Measurements from ENCODE around the gene PYGB.

Gene PYGB

DNA sequence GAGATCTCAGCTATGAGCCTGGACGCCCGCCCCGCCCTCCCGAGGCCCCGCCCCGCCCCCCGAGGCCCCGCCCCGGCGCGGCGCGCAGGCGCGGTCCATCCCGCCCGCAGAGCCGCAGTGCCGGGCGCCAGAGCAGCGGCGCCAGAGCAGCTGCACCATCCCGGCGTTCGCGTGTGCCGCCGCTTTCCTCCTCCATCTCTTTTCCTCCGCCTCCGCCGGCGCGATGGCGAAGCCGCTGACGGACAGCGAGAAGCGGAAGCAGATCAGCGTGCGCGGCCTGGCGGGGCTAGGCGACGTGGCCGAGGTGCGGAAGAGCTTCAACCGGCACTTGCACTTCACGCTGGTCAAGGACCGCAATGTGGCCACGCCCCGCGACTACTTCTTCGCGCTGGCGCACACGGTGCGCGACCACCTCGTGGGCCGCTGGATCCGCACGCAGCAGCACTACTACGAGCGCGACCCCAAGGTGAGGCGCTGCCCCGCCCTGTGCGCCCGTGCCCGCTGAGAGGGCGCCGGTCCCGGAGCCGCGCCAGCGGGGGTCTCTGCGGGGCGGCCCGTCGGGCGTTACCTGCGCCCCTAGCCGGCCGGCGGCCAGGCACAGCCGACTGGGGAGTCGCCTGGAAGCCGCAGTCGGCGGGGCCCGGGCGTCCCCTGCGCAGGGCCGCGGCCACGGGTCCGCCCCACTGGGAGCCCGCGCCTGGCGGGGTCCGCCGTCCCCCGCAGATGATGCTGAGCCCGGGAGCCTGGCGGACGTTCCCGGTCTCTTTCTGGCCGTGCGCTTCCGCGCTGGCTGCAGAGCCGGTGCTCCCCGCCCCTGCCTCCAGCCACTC lies at the start of gene PYGB:
TSS of gene PYGB (plus strand) at position 130 of the 830 bp plus-strand sequence. CDS start at position 224, 94 bp downstream.
- peak; percentile 96 for DNase-seq (ENCODE audit: low spot score)

DNA sequence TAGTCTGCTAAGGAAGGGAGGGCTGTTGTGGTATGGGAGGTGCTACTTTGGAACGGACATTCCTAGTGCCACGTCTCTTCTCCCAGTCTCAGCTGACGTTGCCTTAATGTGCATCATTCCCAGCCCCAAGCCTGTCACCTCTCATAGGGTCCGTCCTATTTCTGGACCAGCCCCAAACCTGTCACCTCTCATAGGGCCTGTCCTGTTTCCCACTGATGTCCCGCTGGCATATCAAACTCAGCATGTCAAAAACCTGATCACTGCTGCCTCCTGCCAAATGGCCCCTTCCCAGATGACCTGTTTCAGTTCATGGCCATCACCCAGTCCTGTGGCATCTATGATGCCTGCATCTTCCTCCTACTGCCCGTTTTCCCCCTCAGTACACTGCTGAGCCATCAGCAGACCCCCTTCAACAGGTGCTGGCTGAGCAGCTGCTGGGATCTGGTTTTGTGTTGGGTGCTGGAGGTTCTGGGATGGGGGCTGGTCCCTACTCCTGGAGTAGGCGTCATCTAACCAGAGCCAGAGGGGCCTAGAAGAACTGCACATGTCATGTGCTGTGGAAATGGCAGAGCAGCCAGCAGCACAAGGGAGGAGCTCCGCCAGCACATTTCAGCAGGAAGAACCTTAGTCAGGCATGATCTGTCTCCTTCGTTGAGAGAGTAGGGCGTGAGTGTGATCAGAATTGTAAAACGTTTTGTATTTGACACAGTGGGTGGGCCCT lies 49.1 kb upstream of the PYGB start:
- DNase-seq (ENCODE audit: low spot score) = no peak

DNA sequence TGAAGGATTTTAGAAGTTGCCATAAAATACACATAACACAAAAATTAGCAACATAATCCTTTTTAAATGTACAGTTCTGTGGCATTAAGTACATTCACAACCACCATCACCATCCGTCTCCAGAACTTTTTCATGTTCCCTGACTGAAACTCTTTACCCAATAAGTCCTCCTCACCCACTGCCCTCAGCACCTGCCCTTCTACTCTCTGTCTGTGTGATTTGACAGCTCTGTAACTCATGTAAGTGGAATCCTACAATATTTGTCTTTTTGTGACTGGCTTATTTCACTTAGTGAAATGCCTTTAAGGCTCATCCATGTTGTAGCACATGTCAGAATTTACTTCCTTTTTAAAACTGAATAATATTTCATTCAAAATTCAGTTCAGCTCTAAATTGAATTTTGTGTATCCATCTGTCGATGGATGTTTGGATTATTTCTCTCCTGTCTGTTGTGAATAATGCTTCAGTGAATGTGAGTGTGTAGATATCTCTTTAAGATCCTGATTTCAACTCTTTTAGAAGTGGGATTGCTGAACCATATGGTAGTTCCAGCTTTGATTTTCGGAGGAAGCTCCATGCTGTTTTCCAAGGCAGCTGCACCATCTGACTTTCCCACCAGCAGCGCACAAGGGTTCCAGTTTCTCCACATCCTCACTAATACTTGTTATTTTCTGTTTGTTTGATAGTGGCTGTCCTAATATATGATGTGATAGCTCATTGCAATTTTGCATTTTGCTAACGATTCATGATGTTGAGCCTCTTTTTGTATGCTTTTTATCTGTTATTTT lies 48.2 kb upstream of the PYGB start:
- DNase-seq (ENCODE audit: low spot score) = no peak

DNA sequence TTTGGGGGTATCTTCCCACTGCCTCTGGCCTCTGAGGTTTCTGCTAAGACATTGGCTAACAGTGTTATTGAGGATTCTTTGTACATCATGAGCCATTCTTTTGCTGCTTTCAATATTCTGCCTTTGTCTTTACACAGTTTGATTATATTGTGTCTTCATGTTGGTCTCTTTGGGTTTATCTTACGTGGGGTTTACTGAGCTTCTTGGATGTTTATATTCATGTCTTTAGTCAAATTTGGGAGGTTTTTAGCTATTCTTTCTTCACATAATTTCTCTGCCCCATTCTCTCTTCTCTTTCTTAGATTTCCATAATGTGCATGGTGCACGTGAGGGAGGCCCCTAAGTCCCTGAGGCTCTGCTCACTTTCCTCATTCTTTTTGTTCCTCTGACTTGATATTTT lies 44.8 kb upstream of the PYGB start:
- no peak for DNase-seq (ENCODE audit: low spot score)

DNA sequence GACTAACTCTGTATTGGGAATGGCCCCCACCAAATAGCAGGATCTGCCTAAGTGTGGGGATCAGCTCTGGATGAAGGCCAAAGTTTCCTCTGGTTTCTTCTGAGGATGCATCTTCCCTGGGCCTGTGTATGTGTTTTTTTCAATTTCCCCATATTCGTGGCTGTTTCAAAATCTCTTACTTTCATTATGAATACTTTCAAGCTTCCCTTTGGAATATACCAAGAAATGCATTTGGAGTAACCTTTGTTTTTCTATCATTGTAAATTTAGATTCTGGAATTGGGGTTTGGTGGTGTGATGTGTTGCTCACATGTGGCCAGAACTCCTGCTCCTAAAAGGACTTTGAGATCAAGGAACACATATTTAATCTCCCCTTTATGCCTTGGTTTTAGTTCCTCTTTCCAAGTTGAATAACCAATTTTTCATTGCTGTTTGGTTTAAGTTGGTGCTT lies 44.0 kb upstream of the PYGB start:
- DNase-seq (ENCODE audit: low spot score) = no peak

DNA sequence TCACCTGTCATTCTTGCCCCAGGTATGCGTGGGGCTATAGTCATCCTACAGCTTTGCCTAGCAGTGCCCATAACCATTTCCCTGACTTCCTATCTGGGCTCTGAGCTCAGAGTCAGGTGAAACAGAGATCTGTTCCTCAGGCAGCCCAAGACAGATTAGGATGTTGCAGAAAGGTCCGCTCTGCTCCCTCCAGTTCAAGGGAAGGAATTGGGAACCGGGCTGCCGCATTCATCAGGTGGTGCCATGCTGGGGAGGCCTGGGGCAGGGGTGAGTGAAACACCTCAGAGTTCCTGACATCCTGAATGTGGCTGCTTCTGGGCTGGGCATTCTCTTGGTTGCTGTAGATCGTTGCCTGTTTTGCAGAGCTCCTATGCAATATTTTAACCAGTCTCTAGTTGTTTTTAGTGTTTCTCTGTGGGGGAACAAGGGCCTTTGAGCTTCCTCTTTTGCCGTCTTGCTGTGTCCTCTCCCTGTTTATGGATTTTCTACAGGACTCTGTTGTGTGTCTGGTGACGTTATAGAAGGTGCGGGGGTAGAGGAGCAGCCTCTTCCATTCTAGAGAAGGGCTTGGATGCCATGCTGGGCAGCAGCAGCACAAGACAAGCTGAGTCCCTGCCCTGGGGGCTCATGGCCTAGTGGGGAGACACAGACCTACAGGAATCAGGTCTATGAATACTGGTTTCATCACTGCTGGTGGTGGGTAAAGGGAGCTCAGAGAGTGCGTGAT lies 43.2 kb upstream of the PYGB start:
- DNase-seq (ENCODE audit: low spot score) = no peak

DNA sequence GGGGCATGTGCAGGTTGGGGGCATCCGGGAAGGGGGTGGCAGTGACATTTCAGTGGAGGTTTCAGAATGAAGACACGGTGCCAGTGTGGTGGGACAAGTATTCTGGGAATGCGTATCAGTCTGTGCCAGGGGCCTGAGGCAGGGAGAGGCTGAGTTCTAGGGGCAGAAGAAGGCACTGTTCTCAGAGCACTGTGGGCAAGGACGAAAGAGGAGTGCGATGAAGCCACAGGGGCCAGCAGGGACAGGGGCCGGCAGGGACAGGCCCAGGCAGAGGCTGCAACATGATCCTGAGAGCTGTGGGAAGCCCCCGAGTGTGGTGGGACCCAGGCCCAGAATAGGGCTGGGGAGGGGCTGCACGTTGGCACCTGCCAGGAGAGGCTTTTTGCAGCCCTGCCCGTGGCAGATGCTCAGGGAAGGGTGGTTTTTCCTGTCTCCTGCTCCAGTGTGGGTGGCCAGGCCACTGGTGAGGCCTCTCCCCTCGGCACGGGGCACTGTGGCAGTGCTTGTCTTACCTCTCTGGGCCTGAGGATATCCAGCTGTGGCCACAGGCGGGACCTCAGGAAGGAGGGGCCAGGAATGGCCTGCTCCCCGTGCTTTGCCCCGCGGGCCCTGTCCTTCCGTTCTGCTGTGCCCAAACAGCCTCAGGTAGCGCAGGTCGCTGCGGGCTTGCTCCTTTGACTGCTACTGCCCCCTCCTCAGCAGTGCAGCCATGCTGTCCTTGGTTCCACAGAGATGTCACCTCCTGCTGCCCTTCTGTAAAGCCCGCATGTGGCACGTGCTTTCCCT lies 42.4 kb upstream of the PYGB start:
- DNase-seq (ENCODE audit: low spot score) = no peak

DNA sequence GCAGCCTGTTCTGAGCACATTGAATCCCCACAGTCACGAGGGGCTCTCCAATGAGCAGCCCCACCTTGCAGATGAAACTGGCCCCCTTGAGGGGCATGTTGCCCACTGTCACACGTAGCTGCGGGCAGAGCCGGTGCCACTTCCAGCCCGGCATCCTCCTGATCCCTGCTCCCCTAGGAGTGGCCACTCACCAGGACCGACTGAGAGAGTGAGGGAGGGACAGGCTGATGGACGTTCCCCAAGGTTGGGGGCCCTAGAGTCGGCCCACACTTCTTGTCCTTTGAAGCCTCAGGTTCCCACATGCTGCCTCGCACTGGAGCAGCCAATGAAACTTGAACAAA lies 41.9 kb upstream of the PYGB start:
- no peak for DNase-seq (ENCODE audit: low spot score)

DNA sequence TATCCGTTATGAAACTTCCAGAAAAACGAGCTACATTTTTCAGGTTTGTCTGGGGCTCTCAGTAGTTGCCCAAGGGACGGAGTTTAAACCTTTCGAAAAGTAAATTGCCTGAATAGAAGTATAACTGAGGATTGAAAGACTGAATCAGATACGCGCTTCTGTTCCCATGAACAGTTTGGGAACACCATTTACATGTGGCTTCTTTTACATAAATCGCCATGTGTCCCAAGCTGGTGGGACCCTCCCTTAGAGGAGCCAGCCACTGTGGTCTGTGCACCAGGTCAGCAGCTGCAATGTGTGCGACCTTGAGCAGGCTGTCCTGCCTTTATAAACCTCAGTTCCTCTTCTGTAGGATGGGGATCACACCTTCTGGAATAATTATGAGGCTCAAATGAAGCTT lies 41.3 kb upstream of the PYGB start:
- DNase-seq (ENCODE audit: low spot score) = no peak

DNA sequence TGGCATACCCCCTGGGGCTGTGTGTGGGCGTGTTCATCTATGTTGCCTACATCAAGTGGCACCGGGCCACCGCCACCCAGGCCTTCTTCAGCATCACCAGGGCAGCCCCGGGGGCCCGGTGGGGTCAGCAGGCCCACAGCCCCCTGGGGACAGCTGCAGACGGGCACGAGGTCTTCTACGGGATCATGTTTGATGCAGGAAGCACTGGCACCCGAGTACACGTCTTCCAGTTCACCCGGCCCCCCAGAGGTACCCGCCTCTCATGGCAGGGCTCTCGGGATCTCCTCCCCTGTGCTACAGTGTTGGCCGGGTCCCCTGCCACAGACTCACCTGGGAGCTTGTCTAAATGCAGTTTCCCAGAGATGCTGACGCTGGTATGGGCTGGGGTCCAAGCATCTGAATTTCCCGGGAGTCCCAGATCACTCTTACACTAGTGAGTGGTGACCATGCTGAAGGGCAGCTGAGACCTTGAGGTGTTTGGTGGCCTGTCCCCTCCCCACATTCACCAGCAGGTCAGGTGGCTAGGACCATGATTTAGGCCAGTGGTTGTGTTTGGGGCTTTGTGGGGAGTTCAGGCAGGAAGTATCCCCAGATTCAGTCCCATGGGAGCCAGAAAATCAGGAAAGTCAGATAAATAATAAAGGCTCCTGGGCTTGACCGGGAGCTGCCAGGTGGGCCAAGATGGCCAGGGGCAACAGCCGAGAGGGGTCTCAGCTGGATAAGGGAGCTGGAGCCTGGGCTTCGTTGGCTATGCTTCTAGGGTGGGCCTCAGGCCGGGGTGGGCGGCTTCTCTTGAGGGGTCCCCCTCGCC lies 40.5 kb upstream of the PYGB start:
- no peak for DNase-seq (ENCODE audit: low spot score)

DNA sequence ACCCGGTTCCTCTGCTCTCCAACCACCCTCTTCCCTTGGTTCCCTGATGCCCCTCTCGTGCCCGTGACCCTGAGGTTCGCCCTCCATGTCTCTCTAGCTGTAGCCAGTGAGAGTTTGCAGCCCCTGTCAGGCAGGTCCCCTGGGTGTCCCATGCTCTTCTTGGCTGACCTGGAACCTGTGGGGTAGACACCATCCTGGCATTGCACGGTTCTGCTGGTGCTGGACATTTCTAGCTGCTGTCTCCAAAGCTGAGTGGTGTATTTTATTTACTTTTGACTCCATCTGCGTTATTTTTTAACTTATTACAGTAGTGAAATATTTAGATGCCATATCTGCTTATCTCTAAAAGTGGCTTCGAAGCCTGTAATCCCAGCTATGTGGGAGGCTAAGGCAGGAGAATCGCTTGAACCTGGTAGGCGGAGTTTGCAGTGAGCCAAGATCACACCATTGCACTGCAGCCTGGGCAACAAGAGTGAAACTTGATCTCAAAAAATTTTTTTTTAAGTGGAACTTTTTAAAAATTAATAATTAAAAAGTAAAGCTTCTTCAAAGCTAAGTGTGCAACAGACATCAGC lies 39.8 kb upstream of the PYGB start:
- DNase-seq (ENCODE audit: low spot score) = no peak

DNA sequence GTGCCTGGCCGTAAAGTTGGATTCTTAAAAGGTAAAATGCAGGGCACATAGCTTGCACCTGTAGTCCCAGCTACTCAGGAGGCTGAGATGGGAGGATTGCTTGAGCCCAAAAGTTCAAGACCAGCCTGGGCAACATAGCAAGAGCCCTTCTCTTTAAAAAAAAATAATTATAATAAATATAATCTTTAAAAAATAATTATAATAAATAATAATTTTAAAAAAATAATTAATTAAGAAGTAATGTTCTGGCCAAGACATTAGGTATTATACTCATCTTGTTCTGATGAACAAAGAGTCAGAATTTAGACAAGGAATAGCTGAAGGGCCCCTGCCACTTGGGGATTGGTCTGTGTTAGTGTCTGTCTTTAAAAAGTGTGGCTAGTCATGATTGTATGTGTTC lies 38.5 kb upstream of the PYGB start:
- DNase-seq (ENCODE audit: low spot score) = no peak

DNA sequence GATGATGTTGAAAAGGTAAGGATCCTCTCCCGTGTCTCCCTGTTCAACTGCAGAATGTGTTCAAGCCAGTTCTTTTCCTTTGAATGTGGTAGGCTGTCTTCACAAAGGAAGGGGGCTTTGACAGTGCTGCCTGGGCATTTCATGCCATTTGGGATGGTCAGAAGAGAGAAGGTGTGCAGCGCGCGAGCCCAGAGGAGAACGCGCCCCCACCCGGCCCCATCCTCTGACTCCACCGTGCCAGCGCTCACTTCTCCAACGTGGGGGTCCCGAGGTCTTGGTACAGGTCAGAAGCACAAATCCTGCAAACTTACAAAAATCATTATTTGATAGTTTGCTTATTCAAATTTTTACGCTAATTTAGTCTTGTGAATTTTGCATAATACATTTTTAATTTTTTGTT lies 38.0 kb upstream of the PYGB start:
- no peak for DNase-seq (ENCODE audit: low spot score)

DNA sequence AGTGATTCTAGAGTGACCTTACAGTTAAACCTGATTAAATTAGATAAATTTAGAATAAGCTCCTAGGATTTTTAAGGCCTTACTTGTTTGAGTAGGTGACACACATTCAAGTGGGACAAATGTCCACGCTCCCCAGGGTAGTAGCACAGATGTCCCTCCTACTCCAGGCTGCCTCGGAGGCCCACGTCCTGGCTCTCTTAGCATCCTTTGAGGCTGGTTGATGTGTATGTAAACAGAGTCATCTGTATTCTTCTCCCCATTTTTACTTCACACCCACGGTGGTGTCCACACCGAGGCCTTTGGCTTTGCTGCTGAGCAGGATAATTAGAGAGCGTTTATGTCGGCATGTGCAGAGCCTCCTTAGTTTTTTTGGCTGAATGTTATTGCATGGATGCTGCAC lies 36.6 kb upstream of the PYGB start:
- DNase-seq (ENCODE audit: low spot score) = no peak

DNA sequence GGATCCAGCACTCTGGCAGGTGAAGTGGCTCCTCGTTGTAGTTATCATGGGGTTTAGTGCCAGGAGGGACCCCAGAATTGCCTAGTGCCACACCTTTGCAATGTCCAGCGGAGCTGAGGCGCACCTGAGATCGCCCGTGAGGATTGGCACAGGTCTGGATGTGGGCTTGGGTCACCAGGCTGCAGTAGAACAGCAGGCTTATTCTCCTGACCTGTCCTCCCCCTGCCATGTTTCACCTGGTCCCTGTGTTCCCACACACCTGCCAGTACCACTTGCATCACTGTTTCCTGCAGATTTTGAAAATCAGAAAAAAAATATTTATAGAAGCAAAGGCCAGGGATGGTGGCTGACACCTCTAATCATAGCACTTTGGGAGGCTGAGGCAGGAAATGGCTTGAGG lies 35.6 kb upstream of the PYGB start:
- DNase-seq (ENCODE audit: low spot score) = no peak

DNA sequence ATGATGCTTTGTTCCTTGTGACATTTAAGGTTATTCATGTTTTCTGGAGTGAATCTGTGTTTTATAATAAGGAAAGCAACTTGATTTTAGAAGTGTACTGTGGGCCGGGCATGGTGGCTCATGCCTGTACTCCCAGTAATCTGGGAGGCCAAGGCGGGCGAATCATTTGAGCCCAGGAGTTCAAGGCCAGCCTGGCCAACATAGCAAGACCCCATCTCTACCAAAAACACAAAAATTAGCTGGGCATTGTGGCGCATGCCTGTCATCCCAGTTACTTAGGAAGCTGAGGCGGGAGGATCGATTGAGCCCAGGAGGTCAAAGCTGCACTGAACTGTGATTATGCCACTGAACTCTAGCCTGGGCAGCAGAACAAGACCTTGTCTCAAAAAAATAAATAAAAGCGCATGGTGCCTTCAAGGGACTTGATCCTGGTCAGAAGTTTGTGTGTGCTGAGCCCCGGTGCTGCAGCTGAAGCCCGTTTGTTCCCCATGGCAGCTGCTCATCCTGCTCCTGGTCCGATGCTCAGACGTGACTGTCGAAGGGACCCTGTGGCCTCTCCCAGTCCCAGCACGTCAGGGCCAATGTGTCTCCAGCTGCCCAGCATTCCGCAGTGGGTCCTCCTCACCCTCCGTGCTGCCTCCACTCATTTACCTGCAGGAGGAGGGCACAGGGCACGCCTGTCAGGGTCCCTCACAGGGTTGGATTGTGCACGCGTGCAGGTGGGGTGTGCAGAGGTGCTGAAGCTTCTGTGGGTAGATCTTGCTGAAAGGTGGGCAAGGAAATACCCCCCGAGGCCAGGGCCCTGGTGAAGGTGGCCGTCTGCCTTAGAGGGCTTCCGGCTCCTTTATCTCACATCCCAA lies 34.1 kb upstream of the PYGB start:
- DNase-seq (ENCODE audit: low spot score) = no peak

DNA sequence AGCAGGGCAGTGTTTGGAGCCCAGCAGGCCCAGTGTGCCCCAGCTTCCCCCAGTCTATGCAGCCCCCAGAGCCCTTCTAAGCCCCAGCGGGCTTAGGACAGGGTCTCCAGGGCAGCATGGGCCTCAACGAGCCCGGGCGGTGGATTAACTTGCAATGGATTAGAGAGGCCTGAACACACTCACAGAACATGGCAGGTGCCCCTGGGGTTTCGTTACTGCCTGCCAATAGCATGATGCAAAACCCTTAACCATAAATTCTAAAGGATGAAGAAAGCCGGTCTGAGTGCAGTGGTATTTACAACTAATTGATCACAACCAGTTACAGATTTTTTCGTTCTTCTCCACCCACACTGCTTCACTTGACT lies 33.5 kb upstream of the PYGB start:
- DNase-seq (ENCODE audit: low spot score) = no peak

DNA sequence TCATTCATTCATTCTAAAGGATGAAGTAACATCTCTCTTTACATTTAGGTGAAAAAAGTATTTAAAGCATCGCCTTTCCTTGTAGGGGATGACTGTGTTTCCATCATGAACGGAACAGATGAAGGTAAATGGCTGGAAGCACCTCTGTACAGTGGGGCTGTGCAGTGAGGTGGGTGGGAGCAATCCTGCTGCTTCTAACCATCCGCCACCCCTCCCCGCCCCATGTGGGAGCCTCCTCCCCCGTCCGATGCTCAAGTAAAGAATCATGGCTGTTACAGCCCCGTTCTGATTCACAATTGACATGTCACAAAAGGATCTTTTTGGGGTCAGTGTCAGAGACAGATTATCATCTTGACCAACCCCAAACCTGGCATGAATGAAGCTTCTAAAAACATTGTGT lies 33.1 kb upstream of the PYGB start:
- no peak for DNase-seq (ENCODE audit: low spot score)

DNA sequence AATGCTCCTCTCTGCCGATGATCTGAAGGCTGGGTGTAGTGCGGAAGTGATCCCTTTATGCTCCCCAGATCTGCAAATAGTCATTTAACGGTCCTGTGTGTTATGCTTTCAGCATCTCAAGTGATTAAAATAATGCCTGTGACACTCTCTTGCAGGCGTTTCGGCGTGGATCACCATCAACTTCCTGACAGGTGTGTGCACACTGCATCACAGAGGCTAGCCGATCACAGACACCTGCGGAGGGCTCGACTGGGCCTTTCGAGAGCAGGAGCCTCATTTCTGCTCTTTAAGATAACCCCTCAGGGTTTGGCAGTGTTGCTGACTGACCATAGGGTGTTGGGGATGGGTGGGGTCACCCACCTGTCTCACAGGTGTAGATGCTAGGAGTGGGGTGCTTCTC lies 32.4 kb upstream of the PYGB start:
- no peak for DNase-seq (ENCODE audit: low spot score)

Data from COLO829 (cell line).